ENCODE results near the gene TMEM143.
"Not testable (repeated sequence)": the region's sequence is repeated elsewhere in the genome, so short reads cannot be mapped to it uniquely, and the experiment has no call there.

The TMEM143 gene

GRCh38 chr19:48390188-48391099, 26.7 kb upstream of the TMEM143 start:
- DNase-seq = peak; percentile 63

- no peak for DNase-seq
Observed at GRCh38 chr19:48386981-48387380, 23.2 kb upstream of the TMEM143 start.

GRCh38 chr19:48385461-48386087, 21.8 kb upstream of the TMEM143 start:
- DNase-seq = no peak

- no peak for DNase-seq
Observed at GRCh38 chr19:48382286-48382685, 18.5 kb upstream of the TMEM143 start.

- no peak for DNase-seq
Observed at GRCh38 chr19:48381178-48381950, 17.6 kb upstream of the TMEM143 start.

GRCh38 chr19:48379058-48379457, 15.3 kb upstream of the TMEM143 start:
- no peak for DNase-seq

GRCh38 chr19:48378194-48378570, 14.4 kb upstream of the TMEM143 start:
- DNase-seq = no peak

GRCh38 chr19:48373567-48373966, 9.8 kb upstream of the TMEM143 start:
- no peak for DNase-seq

- peak; percentile 96 for DNase-seq
Observed at GRCh38 chr19:48372904-48373303, 9.2 kb upstream of the TMEM143 start.

- not testable (repeated sequence) for DNase-seq
Observed at GRCh38 chr19:48371771-48372170, 8.0 kb upstream of the TMEM143 start.

GRCh38 chr19:48371367-48371766, 7.6 kb upstream of the TMEM143 start:
- no peak for DNase-seq

- DNase-seq = no peak
Observed at GRCh38 chr19:48370955-48371354, 7.2 kb upstream of the TMEM143 start.

- DNase-seq = peak; percentile 35
Observed at GRCh38 chr19:48368936-48369335, 5.2 kb upstream of the TMEM143 start.

- DNase-seq = no peak
Observed at GRCh38 chr19:48367855-48368254, 4.1 kb upstream of the TMEM143 start.

GRCh38 chr19:48365602-48366001, 1.9 kb upstream of the TMEM143 start:
- no peak for DNase-seq

- no peak for DNase-seq
Observed at GRCh38 chr19:48364598-48365348, 1.0 kb upstream of the TMEM143 start.

GRCh38 chr19:48363500-48363809, 285 bp downstream of the TMEM143 start:
- DNase-seq = no peak

- peak; percentile 99 for DNase-seq
Observed at GRCh38 chr19:48362716-48363499, 832 bp downstream of the TMEM143 start.

- no peak for DNase-seq
Observed at GRCh38 chr19:48361912-48362311, 1.8 kb downstream of the TMEM143 start.

GRCh38 chr19:48359123-48359522, 4.6 kb downstream of the TMEM143 start:
- DNase-seq = no peak

- DNase-seq = no peak
Observed at GRCh38 chr19:48355365-48355954, 8.3 kb downstream of the TMEM143 start.

All from NCI-H1436 (cell line).